ENCODE data around the gene NOL4L. TPM values are rescaled to one million over a fixed set of nuclear protein-coding genes. Genes with fewer than 3 reads are reported as not detected.

The NOL4L gene
- total and polyA plus RNA-seq, 10 donors: 3.4 to 45.4 (median 28.6) TPM

DNA sequence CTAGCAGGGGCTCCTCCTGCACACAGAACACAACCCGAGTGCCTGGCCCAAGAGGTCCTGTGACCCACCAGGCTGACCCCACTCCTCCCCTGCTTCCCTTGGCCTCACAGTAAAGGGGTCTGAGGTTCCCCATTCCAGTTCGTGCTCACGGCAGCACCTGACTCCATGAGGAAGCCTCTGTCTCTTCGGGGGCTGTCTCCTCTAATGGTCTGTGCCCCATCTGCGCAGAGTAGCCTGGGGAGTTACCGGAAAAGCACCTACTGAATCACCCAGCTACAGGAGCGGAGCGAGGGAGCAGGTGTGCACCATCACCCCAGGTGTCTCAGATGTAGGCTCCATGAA, 133.8 kb downstream of the NOL4L start:
- Histone ChIP-seq H3K27me3 (replicated peaks in 1 of 7) (no peaks in the 10 kb centered on the region), H3K36me3 (peaks cover 0 to 100% (median 58%) of the 10 kb centered on the region in 6 donors), H3K4me1 (peaks cover 14 to 74% (median 43%) of the 10 kb centered on the region in 6 donors), H3K27ac (peak overlapping the region in 5 of 8 donors; percentile 22 to 53 (median 45)), H3K4me3 (no peak overlapping the region), H3K9me3 (no peaks in the 10 kb centered on the region)
- intact Hi-C loops (cut with DNase I; ENCODE audit: low total_unique reads): no loop called here
- no peak for DNase-seq
- WGBS, 5 donors: 68 to 83% (median 77%) methylated on average over 6 to 8 of the region's 8 CpGs
- TF ChIP-seq CTCF (IDR thresholded peaks at IDR 0.05 in 8 of 11, conservative IDR thresholded peaks at IDR 0.05 in 3 of 11): no peak
- TF ChIP-seq POLR2AphosphoS5 (IDR thresholded peaks at IDR 0.05): no peak
- TF ChIP-seq POLR2A (IDR thresholded peaks at IDR 0.05): no peak

DNA sequence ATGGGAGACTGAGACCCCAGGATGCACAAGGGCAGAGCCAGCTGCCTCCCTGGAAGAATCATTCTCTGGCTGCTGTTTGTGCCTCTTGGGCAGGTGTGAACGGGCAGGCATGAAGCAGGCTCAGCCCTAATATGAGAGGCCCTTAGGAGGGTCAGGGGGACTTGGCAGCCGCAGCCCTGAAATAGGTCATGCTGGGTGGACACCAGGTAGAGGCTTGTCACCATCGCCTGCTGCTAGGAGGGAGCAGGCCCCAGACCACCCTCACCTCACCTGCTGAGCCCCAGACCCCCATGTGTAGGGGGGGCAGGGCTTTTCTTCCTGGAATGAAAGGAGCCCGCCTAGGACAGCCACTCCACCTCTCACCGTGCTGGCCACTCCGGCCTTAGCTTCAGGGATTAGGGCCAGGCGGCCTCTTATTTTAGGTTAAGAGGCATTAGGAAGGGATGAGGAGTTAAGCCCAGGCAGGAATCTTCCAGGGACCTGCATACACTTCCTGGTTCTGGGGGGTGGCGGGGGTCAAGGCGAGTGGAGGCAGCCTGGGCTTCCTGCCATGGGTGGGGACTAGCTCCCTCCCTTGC, 134.6 kb downstream of the NOL4L start:
- Histone ChIP-seq H3K27me3 (replicated peaks in 1 of 7) (no peaks in the 10 kb centered on the region), H3K4me3 (no peak overlapping the region), H3K27ac (peak overlapping the region in 5 of 8 donors; percentile 22 to 53 (median 45)), H3K36me3 (peaks cover 0 to 100% (median 62%) of the 10 kb centered on the region in 6 donors), H3K4me1 (peaks cover 22 to 74% (median 43%) of the 10 kb centered on the region in 6 donors), H3K9me3 (no peaks in the 10 kb centered on the region)
- peak; percentile 64 for DNase-seq
- intact Hi-C loops (cut with DNase I; ENCODE audit: low total_unique reads): no loop called here
- no peak for TF ChIP-seq POLR2A (IDR thresholded peaks at IDR 0.05)
- peak in 2 of 3 donors; percentile 29 to 40 for TF ChIP-seq POLR2AphosphoS5 (IDR thresholded peaks at IDR 0.05)
- TF ChIP-seq CTCF (IDR thresholded peaks at IDR 0.05 in 8 of 11, conservative IDR thresholded peaks at IDR 0.05 in 3 of 11): no peak
- WGBS, 5 donors: 72 to 82% (median 80%) methylated on average over 9 of the region's 9 CpGs

DNA sequence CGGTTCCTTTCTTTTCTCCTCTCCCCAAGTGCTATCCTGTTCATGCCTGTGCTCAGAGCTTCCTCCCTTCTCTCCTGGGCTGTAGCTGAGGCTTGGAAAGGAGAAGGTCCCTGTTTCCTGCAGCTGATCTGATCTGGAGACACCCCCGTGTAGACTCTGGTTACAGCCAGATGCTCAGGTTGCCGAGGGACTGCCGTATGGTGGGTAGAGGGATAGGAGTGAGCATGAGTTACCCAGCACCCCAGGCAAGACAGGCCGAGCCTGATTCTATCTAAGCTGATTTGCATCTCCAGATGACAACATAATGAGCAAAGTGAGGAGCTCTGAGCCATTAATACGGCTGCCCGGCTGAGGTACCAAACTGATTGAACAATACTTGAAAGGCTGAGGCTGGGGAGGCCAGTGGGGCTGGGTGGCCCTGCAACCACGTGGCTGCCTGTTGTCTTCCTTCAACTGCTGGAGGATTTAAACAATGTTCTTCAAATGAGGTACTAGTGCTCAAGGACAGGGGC, 135.2 kb downstream of the NOL4L start:
- no peaks in the 10 kb centered on the region for H3K27me3 ChIP-seq (replicated peaks in 1 of 7)
- TF ChIP-seq POLR2AphosphoS5 (IDR thresholded peaks at IDR 0.05): no peak
- peaks cover 22 to 78% (median 46%) of the 10 kb centered on the region in 6 donors for H3K4me1 ChIP-seq
- no peaks in the 10 kb centered on the region for H3K9me3 ChIP-seq
- peaks cover 0 to 100% (median 64%) of the 10 kb centered on the region in 6 donors for H3K36me3 ChIP-seq
- peak overlapping the region in 4 of 8 donors; percentile 38 to 53 (median 46) for H3K27ac ChIP-seq
- intact Hi-C loops (cut with DNase I; ENCODE audit: low total_unique reads): no loop called here
- peak; percentile 67 for DNase-seq
- 32 to 58% (median 42%) methylated on average over 7 to 8 of the region's 8 CpGs for WGBS, 5 donors
- no peak overlapping the region for H3K4me3 ChIP-seq

GRCh38 chr20:32449057-32449889, 135.9 kb downstream of the NOL4L start:
- intact Hi-C loops (cut with DNase I; ENCODE audit: low total_unique reads): no loop called here
- Histone ChIP-seq H3K27ac (peak overlapping the region in 5 of 8 donors; percentile 20 to 48 (median 42)), H3K27me3 (replicated peaks in 1 of 7) (no peaks in the 10 kb centered on the region), H3K9me3 (no peaks in the 10 kb centered on the region), H3K36me3 (peaks cover 0 to 100% (median 65%) of the 10 kb centered on the region in 6 donors), H3K4me1 (peaks cover 22 to 82% (median 47%) of the 10 kb centered on the region in 6 donors), H3K4me3 (no peak overlapping the region)
- WGBS, 5 donors: 51 to 72% (median 58%) methylated on average over 9 of the region's 9 CpGs
- DNase-seq: no peak
- TF ChIP-seq POLR2A (IDR thresholded peaks at IDR 0.05) (no peak), CTCF (IDR thresholded peaks at IDR 0.05 in 8 of 11, conservative IDR thresholded peaks at IDR 0.05 in 3 of 11) (no peak), POLR2AphosphoS5 (IDR thresholded peaks at IDR 0.05) (no peak)
